ENCODE results near the gene DPPA5.
"Not testable (repeated sequence)": the region's sequence is repeated elsewhere in the genome, so short reads cannot be mapped to it uniquely, and the experiment has no call there.

DPPA5 gene

DNA sequence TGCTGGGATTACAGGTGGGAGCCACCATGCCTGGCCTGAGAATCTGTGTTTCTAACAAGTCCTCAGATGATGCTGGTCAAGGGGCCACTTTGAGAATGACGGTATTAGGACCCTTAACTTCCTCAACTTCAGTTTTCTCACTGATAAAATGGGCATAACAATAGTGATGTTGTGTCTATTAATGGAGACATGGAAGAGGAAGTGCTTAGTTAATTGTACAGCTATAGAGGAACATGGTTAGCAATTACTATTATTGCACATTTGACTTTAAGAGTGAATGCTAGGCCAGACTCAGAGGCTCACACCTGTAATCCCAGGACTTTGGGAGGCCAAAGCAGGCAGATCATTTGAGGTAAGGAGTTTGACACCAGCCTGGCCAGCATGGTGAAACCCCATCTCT is 12.7 kb downstream of the DPPA5 start:
- Mint-ChIP-seq H3K9me3 (no peaks in the 10 kb centered on the region), H3K27me3 (peaks cover 3% of the 10 kb centered on the region), H3K4me3 (no peak overlapping the region), H3K4me1 (ENCODE audit: low read depth) (no peaks in the 10 kb centered on the region), H3K36me3 (ENCODE audit: low read depth) (no peaks in the 10 kb centered on the region), H3K27ac (no peak overlapping the region)

DNA sequence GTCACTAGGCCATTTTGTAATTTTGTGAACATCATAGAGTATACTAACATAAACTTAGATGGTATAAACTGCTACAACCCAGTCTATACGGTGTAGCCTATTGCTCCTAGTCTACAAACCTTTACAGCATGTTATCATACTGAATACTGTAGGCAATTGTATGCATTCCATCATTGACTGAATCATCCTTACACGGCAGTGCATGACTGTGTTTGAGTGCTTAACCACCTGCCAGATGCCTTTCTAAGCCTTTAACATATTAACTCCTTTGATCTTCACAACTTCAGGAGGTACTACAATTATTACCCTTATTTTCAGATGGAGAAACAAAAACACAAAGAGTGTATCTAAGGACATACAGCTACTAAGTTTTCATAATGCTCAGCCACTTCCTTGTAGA is 14.0 kb downstream of the DPPA5 start:
- Mint-ChIP-seq H3K9me3 (no peaks in the 10 kb centered on the region), H3K36me3 (ENCODE audit: low read depth) (no peaks in the 10 kb centered on the region), H3K4me3 (no peak overlapping the region), H3K27ac (no peak overlapping the region), H3K27me3 (peaks cover 3% of the 10 kb centered on the region), H3K4me1 (ENCODE audit: low read depth) (no peaks in the 10 kb centered on the region)

DNA sequence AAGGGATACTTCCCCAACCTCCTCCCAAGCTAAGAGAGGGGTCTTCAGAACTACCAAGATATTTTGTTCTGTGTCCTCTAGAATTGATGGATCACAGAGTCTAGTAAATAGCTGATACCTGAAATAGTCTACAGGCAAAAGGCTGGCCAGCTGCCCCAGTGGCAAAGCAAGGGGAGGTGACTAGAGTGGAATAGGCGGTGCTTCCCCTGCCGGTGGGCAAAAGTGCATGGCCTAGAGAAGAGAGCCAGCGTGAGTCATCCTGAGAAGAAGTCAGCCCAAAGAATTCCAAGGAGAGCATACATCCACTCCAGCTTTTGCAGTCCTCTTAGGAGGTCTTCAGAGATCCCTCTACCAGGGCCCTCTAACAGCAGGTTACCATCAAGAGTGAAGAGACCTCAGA is 14.7 kb downstream of the DPPA5 start:
- Mint-ChIP-seq H3K4me3 (no peak overlapping the region), H3K9me3 (no peaks in the 10 kb centered on the region), H3K27me3 (peaks cover 3% of the 10 kb centered on the region), H3K27ac (no peak overlapping the region), H3K36me3 (ENCODE audit: low read depth) (no peaks in the 10 kb centered on the region), H3K4me1 (ENCODE audit: low read depth) (no peaks in the 10 kb centered on the region)

DNA sequence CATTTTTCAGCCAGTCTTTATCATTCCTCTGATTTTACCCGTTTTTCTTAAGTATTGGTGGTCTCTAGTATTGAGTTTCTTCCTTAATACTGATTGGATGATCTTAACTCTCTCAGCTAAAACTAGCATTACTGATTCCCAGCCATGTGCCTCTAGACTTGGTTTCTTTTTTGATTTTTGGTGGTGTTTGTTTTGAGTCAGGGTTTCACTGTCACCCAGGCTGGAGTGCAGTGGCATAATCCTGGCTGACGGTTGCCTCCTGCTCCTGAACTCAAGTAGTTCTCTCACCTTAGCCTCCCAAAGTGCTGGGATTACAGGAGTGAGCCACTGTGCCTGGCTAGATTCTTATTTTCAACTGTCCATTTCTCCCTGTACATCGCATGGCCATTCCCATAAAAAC is 24.9 kb downstream of the DPPA5 start:
- H3K4me1 Mint-ChIP-seq (ENCODE audit: low read depth) = no peaks in the 10 kb centered on the region
- H3K27me3 Mint-ChIP-seq = peaks cover 30% of the 10 kb centered on the region
- no peak overlapping the region for H3K27ac Mint-ChIP-seq
- no peaks in the 10 kb centered on the region for H3K36me3 Mint-ChIP-seq (ENCODE audit: low read depth)
- H3K9me3 Mint-ChIP-seq = no peaks in the 10 kb centered on the region
- H3K4me3 Mint-ChIP-seq = no peak overlapping the region

DNA sequence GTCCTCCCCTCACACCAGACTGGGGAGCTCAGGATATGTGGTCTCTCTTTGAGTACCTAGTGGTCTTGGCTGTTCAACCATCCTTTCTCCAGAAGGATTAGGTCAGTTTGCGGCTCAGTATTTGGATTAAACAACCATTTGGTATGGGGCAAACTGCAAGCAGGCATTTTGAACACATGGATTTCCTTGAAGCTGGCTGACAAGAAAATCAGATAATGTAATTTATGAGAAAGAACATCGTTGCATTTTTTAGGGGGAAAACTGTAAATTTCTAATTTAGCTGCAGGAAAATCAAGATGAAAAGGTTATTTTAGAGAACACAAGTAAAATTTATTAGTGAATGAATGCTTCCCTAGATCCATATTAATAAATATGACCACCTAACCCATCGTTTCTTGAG is 25.3 kb downstream of the DPPA5 start:
- H3K9me3 Mint-ChIP-seq = no peaks in the 10 kb centered on the region

DNA sequence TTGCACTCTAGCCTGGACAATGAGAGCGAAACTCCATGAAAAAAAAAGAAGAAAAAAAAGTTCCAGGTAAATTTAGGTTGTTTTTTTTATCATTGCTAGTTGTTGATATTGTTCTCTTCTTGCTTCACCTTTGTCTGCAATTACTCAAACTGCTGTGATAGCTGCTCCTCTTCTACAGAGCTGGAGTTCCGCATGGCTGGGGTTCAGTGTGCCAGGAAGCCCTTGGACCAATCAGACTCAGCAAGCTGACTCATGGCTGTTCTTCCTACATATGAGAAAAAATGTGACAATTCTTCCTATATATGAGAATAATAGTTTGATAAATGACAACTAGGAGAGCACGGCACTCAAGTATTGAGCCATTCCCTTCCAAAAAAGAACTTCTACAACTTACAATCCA is 28.4 kb downstream of the DPPA5 start:
- Mint-ChIP-seq H3K27me3 (peaks cover 21% of the 10 kb centered on the region), H3K4me1 (ENCODE audit: low read depth) (no peaks in the 10 kb centered on the region), H3K4me3 (no peak overlapping the region), H3K9me3 (no peaks in the 10 kb centered on the region), H3K36me3 (ENCODE audit: low read depth) (no peaks in the 10 kb centered on the region), H3K27ac (no peak overlapping the region)

More for the DNA sequence above, 25.3 kb downstream of the DPPA5 start:
- Mint-ChIP-seq H3K27ac (no peak overlapping the region), H3K4me1 (ENCODE audit: low read depth) (no peaks in the 10 kb centered on the region), H3K27me3 (peaks cover 30% of the 10 kb centered on the region), H3K4me3 (no peak overlapping the region), H3K36me3 (ENCODE audit: low read depth) (no peaks in the 10 kb centered on the region)

DNA sequence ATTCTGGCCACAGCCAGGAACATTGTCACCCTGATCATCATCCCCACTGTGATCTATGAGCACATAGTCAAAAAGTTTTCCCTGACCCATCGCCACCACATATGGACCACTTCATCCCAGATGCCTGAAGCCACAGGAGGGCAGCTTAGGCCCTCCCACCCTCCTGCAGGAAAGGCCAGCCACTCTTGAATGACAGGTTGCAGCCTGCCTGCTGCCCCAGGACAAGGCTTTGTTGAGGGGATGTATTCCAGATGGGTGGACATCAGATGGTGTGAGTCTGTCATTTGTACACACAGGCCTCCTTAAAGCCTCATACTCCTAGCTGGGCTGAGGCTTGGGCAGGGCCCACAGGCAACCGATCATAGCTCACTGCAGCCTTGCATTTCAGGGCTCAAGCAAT is 30.8 kb downstream of the DPPA5 start:
- Mint-ChIP-seq H3K4me3 (no peak overlapping the region), H3K36me3 (ENCODE audit: low read depth) (no peaks in the 10 kb centered on the region), H3K9me3 (peaks cover under 1% of the 10 kb centered on the region), H3K4me1 (ENCODE audit: low read depth) (no peaks in the 10 kb centered on the region), H3K27ac (no peak overlapping the region), H3K27me3 (peaks cover 8% of the 10 kb centered on the region)

DNA sequence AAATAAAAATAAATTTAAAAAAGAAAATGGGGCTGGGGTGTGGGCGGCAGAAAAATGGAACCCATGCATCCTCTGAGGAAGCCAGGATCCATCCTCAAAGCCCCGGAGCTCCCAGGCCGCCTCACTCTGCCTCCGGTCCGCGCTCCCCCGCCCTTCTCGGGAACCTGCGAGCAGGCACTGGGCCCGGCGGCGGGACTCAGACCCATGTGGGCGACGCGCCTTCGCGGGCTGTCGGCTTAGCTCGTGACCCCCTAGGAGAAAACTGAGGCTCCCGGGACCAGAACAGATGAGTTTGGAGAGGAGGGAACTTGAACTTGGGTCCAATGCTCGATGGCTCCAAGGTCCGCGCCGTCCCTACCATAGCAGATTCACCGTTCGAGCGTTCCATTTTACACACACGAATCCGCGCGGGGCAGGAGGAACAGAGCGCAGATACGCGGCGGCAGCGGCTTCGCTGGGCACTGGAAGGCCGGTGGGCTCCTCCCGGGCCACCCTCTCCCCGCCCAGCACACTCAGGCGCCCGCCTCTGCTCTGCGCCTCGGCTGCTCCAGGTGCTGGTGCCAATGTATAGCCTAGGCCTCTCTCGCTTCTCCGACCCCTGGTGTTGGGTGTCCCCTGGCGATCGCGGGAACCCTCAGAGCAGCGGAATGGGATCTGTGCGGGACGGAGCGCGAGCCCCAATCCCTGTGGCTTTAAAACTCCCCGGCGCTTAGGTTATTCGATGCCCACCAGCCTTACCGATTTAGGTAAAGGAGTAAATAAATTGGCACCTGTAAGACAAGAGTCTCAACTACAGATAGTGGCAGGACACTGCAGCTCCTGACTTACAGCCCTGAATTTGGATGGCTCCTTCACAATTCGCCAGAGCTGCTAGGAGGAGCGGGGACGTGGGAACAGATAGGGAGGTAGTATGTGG is 39.2 kb downstream of the DPPA5 start:
- Mint-ChIP-seq H3K36me3 (ENCODE audit: low read depth) (no peaks in the 10 kb centered on the region), H3K4me1 (ENCODE audit: low read depth) (peaks cover 8% of the 10 kb centered on the region), H3K9me3 (peaks cover 4% of the 10 kb centered on the region), H3K27me3 (peaks cover 61% of the 10 kb centered on the region), H3K27ac (no peak overlapping the region), H3K4me3 (peak overlapping the region; percentile 41)

DNA sequence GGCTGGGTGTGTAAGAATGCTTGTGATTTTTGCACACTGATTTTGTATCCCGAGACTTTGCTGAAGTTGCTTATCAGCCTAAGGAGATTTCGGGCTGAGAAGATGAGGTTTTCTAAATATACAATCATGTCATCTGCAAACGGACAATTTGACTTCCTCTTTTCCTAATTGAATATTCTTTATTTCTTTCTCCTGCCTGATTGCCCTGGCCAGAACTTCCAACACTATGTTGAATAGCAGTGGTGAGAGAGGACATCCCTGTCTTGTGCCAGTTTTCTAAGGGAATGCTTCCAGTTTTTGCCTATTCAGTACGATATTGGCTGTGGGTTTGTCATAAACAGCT is 43.6 kb downstream of the DPPA5 start:
- peak overlapping the region; percentile 91 for H3K4me3 Mint-ChIP-seq
- H3K9me3 Mint-ChIP-seq; H3K36me3 Mint-ChIP-seq (ENCODE audit: low read depth): not testable (repeated sequence)
- peaks cover 46% of the 10 kb centered on the region for H3K27me3 Mint-ChIP-seq
- peak overlapping the region; percentile 86 for H3K27ac Mint-ChIP-seq
- H3K4me1 Mint-ChIP-seq (ENCODE audit: low read depth) = peaks cover 23% of the 10 kb centered on the region

DNA sequence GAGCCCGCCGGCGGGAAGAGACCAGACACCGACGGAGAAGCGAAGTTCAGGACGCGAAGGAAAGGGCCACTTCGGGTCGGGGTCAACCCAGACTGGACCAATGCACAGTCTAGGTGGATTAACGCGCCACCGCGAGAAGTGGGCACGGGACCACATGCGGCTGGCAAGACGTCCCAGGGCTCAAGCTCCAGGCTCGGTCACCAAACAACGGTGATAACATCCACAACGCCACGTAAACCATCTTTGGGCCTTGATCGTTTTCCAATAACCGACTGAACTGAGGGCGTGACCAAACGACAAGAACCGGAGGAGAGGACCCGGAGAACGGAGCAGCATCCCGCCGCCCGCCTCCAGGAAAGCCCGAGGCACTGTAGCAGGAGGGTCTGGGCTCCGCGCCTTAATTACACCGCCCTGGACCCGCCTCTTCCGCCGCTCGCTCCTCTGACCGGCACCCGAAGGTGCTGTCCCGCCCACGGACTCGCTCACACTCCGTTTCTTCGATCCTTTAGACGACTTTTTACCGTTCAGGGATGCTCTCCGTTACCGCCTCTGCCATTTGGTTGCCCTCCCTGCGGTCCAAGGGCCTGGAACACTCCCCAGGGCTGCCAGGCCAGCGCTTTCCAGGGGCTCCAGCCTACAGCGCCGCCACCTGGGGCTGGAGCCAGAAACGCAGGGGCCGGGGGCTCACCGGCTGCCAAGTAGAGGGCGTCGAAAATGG is 44.1 kb downstream of the DPPA5 start:
- H3K4me1 Mint-ChIP-seq (ENCODE audit: low read depth) = peaks cover 23% of the 10 kb centered on the region
- H3K4me3 Mint-ChIP-seq = peak overlapping the region; percentile 91
- H3K36me3 Mint-ChIP-seq (ENCODE audit: low read depth) = no peaks in the 10 kb centered on the region
- H3K27me3 Mint-ChIP-seq = peaks cover 41% of the 10 kb centered on the region
- H3K27ac Mint-ChIP-seq = peak overlapping the region; percentile 86
- no peaks in the 10 kb centered on the region for H3K9me3 Mint-ChIP-seq

DNA sequence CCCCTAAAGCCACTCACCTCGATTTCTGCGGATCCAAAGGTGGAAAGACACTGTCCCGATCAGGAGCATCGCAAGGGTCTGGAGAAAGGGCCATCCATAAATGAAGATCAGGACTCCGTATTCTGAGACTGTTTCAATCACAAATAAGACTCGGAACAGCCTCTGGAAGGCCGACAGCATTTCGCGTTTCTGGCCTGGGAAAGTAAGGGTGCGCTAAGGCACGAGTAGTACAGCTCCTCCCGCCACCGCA is 44.6 kb downstream of the DPPA5 start:
- H3K36me3 Mint-ChIP-seq (ENCODE audit: low read depth) = no peaks in the 10 kb centered on the region
- H3K9me3 Mint-ChIP-seq = no peaks in the 10 kb centered on the region
- H3K27ac Mint-ChIP-seq = peak overlapping the region; percentile 86
- H3K27me3 Mint-ChIP-seq = peaks cover 41% of the 10 kb centered on the region
- H3K4me3 Mint-ChIP-seq = peak overlapping the region; percentile 91
- peaks cover 23% of the 10 kb centered on the region for H3K4me1 Mint-ChIP-seq (ENCODE audit: low read depth)

DNA sequence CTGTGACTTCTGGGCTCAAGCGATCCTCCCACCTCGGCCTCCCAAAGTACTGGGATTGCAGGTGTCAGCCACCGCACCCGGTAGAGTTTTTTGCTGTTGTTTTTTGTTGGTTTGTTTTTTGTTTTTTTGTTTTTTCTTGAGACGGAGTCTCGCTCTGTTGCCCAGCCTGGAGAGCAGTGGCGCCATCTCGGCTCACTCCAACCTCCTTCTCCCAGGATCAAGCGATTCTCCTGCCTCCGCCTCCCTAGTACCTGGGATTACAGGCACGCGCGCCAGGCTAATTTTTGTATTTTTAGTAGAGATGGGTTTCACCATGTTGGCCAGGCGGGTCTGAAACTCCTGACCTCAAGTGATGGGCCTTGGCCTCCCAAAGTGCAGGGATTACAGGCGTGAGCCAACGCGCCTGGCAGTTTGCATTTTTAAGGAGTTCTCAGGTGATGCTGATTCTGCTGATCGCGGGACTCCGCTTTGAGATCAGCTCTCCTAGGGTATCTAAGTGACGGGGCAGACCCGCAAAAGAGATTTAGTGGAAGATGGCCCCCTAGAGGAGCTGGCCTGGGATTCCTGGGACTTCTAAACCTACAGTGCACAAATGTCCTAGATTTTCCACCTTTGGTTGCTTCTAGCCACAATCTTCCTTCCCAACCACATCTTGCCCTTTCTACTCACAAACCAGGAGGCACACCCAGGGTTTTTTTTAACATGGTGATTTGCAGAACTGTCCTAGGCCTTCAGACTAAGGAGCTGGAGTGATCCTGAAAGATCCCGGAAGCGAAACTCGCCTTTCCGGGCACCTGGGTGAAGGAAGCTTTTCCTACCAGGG is 45.2 kb downstream of the DPPA5 start:
- H3K4me3 Mint-ChIP-seq = peak overlapping the region; percentile 91
- peaks cover 23% of the 10 kb centered on the region for H3K4me1 Mint-ChIP-seq (ENCODE audit: low read depth)
- H3K36me3 Mint-ChIP-seq (ENCODE audit: low read depth) = no peaks in the 10 kb centered on the region
- peaks cover 37% of the 10 kb centered on the region for H3K27me3 Mint-ChIP-seq
- H3K9me3 Mint-ChIP-seq = no peaks in the 10 kb centered on the region
- peak overlapping the region; percentile 86 for H3K27ac Mint-ChIP-seq

DNA sequence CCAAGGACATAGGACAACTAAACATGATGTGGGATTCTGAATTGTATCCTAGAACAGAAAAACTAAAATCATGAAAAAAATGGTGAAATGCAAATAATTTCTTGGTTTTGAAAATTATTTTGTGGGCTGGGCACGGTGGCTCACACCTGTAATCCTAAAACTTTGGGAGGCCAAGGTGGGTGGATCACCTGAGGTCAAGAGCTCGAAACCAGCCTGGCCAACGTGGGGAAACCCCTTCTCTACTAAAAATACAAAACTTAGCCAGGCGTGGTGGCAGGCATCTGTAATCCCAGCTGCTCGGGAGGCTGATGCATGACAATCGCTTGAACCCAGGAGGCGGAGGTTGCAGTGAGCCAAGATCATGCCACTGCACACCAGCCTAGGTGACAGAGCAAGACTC is 50.3 kb downstream of the DPPA5 start:
- not testable (repeated sequence) for H3K27ac Mint-ChIP-seq

More for the DNA sequence above, 50.3 kb downstream of the DPPA5 start:
- not testable (repeated sequence) for H3K27me3 Mint-ChIP-seq; H3K4me3 Mint-ChIP-seq; H3K36me3 Mint-ChIP-seq (ENCODE audit: low read depth); H3K4me1 Mint-ChIP-seq (ENCODE audit: low read depth); H3K9me3 Mint-ChIP-seq

All from stimulated activated naive CD8-positive, alpha-beta T cell treated with anti-CD3 and anti-CD28 coated beads, Interleukin-15, Interleukin-2, amounts not matched to agents 100 ng/mL and 50 ng/mL, for 24 hours (primary cell).